Measurements from ENCODE around the gene NOTCH1. TPM values are rescaled to one million over a fixed set of nuclear protein-coding genes. Genes with fewer than 3 reads are reported as not detected.

The NOTCH1 gene
- total RNA-seq, 1 donor from 2014 or later: 34.1 TPM

GRCh38 chr9:136587944-136588662, 42.3 kb upstream of the NOTCH1 start:
- no peak overlapping the region for H3K9ac ChIP-seq (ENCODE audit: low read length)
- H3K27me3 ChIP-seq (ENCODE audit: insufficient read depth, low read length): no peaks in the 10 kb centered on the region
- H3K4me3 ChIP-seq (ENCODE audit: insufficient read depth, low read depth, low read length): no peak overlapping the region
- peaks cover 17% of the 10 kb centered on the region for H3K4me1 ChIP-seq (ENCODE audit: insufficient read depth, low read length)
- FAIRE-seq (no peak), DNase-seq (ENCODE audit: low read depth) (no peak)
- no peaks in the 10 kb centered on the region for H3K9me3 ChIP-seq (ENCODE audit: insufficient read depth, low read depth, low read length)
- no peaks in the 10 kb centered on the region for H3K79me2 ChIP-seq (ENCODE audit: insufficient read depth, low read length)
- peak overlapping the region; percentile 37 for H2AFZ ChIP-seq (ENCODE audit: low read depth, low read length)
- Mint-ChIP-seq H3K27me3 (ENCODE audit: low read depth, unreplicated experiment) (peaks cover 10% of the 10 kb centered on the region), H3K4me1 (ENCODE audit: low read depth, unreplicated experiment) (peaks cover 15% of the 10 kb centered on the region), H3K27ac (ENCODE audit: unreplicated experiment) (peak overlapping the region; percentile 87), H3K4me3 (ENCODE audit: unreplicated experiment) (peak overlapping the region; percentile 27), H3K9me3 (ENCODE audit: unreplicated experiment) (peaks cover 6% of the 10 kb centered on the region), H3K36me3 (ENCODE audit: low read depth, unreplicated experiment) (no peaks in the 10 kb centered on the region)
- TF ChIP-seq EZH2 (IDR thresholded peaks at IDR 0.05; ENCODE audit: insufficient read depth, low read length): no peak
- no peak for TF ChIP-seq CTCF (IDR thresholded peaks at IDR 0.05; ENCODE audit: insufficient read depth, low read depth, low read length)
- H3K27ac ChIP-seq (ENCODE audit: low read depth, low read length): no peak overlapping the region
- H4K20me1 ChIP-seq (ENCODE audit: insufficient read depth, low read length): no peaks in the 10 kb centered on the region
- peak overlapping the region; percentile 52 for H3K4me2 ChIP-seq (ENCODE audit: low read length)
- H3K36me3 ChIP-seq (ENCODE audit: insufficient read depth, low read length): no peaks in the 10 kb centered on the region

- H3K9me3 Mint-ChIP-seq (ENCODE audit: unreplicated experiment): peaks cover 6% of the 10 kb centered on the region
- no peak overlapping the region for H3K27ac ChIP-seq (ENCODE audit: low read depth, low read length)
- H3K4me2 ChIP-seq (ENCODE audit: low read length): peak overlapping the region; percentile 43
- no peaks in the 10 kb centered on the region for H3K36me3 ChIP-seq (ENCODE audit: insufficient read depth, low read length)
- no peaks in the 10 kb centered on the region for H3K9me3 ChIP-seq (ENCODE audit: insufficient read depth, low read depth, low read length)
- H3K36me3 Mint-ChIP-seq (ENCODE audit: low read depth, unreplicated experiment): no peaks in the 10 kb centered on the region
- H3K9ac ChIP-seq (ENCODE audit: low read length): peak overlapping the region; percentile 38
- H3K27ac Mint-ChIP-seq (ENCODE audit: unreplicated experiment): no peak overlapping the region
- no peaks in the 10 kb centered on the region for H3K79me2 ChIP-seq (ENCODE audit: insufficient read depth, low read length)
- no peaks in the 10 kb centered on the region for H4K20me1 ChIP-seq (ENCODE audit: insufficient read depth, low read length)
- no peak for FAIRE-seq
- peaks cover 17% of the 10 kb centered on the region for H3K4me1 ChIP-seq (ENCODE audit: insufficient read depth, low read length)
- H3K27me3 ChIP-seq (ENCODE audit: insufficient read depth, low read length): no peaks in the 10 kb centered on the region
- H3K4me3 ChIP-seq (ENCODE audit: insufficient read depth, low read depth, low read length): no peak overlapping the region
- TF ChIP-seq EZH2 (IDR thresholded peaks at IDR 0.05; ENCODE audit: insufficient read depth, low read length) (no peak), CTCF (IDR thresholded peaks at IDR 0.05; ENCODE audit: insufficient read depth, low read depth, low read length) (no peak)
- H3K4me1 Mint-ChIP-seq (ENCODE audit: low read depth, unreplicated experiment): peaks cover 15% of the 10 kb centered on the region
- no peak for DNase-seq (ENCODE audit: low read depth)
- H3K27me3 Mint-ChIP-seq (ENCODE audit: low read depth, unreplicated experiment): peaks cover 9% of the 10 kb centered on the region
- peak overlapping the region; percentile 47 for H2AFZ ChIP-seq (ENCODE audit: low read depth, low read length)
- H3K4me3 Mint-ChIP-seq (ENCODE audit: unreplicated experiment): no peak overlapping the region
Measured at GRCh38 chr9:136587145-136587943, 41.5 kb upstream of the NOTCH1 start.
